Measurements from ENCODE around the gene FALEC. TPM values are rescaled to one million over a fixed set of nuclear protein-coding genes. Genes with fewer than 3 reads are reported as not detected.
A peak's percentile ranks its signal among the peaks of the same experiment; 100 is the strongest.

The FALEC gene
- total and polyA plus RNA-seq, 9 of the 15 experiments (the other 6 are each of a cell fraction or from before 2014, with no cell fraction given): 0.15 to 1.8 (median 0.53) TPM; not detected in 5

DNA sequence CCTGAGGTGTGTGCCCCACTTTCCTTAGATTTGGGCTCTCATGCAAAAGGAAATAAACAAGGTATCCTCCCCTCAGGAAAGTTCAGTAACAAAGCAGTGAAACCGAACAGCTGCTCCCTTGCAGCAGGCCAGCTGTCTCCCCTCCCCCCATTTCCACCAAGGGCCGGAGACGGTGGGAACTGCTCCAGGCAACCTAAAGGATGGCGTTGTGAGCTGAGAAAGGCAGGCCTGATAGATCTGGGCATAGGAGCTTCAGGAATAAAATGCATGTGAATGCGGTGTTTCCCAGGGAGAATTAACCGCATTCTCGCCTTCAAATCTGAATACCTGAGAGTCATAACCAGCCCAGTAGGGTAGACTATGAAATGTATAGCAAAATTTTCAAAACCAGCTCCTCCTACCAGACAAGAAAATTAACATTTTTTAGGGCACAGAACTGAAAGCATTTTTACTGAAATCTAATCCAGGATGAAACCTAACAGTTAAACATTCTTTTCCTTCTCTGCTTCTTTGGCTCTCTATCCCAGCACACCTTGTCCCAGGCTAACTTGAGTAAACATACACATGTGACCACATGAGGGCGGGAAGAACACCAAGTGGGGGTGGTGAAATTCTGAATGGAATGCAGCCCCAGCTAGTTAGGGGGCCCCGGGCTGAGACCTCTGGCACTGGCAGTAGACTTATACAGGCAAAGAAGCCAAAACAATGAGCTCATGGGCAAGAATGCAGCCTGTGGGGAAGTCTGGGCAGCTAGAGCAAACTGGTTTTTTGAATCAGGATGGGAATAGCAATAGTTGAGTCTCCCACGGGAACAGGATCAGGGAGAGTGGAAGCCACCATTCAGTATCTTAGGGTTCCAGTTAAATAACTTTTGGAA is 52.4 kb downstream of the FALEC start:
- ATAC-seq (peak; percentile 47), DNase-seq (ENCODE audit: extremely low read depth in 1 of 4, low spot score in 3 of 4) (peak; percentile 48 to 71 (median 58)), FAIRE-seq (peak; percentile 23)
- ChIA-PET POLR2A (interaction anchor here (0.6 to 5.1 kb wide), 11 partner anchors 9 to 432 kb away, joined by 3 to 38 read pairs (median 4); partner anchors contain the start of genes ENSA and MCL1), CTCF (ENCODE audit: low intra/inter-chr PET ratio) (no interaction called here)
- Histone ChIP-seq H3K9ac (ENCODE audit: insufficient read depth in 1 of 2, low read depth in 2 of 2, low read length in 2 of 2) (peak overlapping the region; percentile 34 to 56; a peak in 3 of 4 replicates), H3K4me2 (ENCODE audit: insufficient read depth, low read length) (peak overlapping the region; percentile 63), H3K4me3 (no peak overlapping the region), H3K4me1 (replicated peaks in 1 of 2; ENCODE audit: control insufficient read depth in 2 of 2, insufficient read depth in 2 of 2, low read length in 2 of 2) (peaks cover 22 to 34% of the 10 kb centered on the region in 2 experiments), H3K79me2 (ENCODE audit: control insufficient read depth, insufficient read depth, low read length) (peaks cover 8% of the 10 kb centered on the region), H4K20me1 (replicated peaks; ENCODE audit: control insufficient read depth, insufficient read depth, low read length) (peaks cover 4% of the 10 kb centered on the region), H3K36me3 (ENCODE audit: control insufficient read depth, insufficient read depth, low read length) (peaks cover 31% of the 10 kb centered on the region), H2AFZ (ENCODE audit: low read depth, low read length) (no peak overlapping the region), H3K27me3 (ENCODE audit: control insufficient read depth in 2 of 2, insufficient read depth in 2 of 2, low read length in 2 of 2) (no peaks in the 10 kb centered on the region), H3K9me3 (replicated peaks; ENCODE audit: control insufficient read depth, insufficient read depth, low read depth, low read length) (no peaks in the 10 kb centered on the region), H3K9me1 (ENCODE audit: control insufficient read depth, insufficient read depth, low read length) (peaks cover 4% of the 10 kb centered on the region), H3K27ac (ENCODE audit: extremely low read depth, low read depth, low read length) (peak overlapping the region; percentile 51)
- no TSS peak for BruUV-seq (replicated peaks)
- 19% methylated on average over 10 of the region's 10 CpGs for WGBS (ENCODE audit: insufficient coverage, low coverage, missing lambda C conversion rate)
- in situ Hi-C loops (cut with MboI): loop anchor here (10.0 kb wide), 1 partner anchor 427 kb away; no protein-coding TSS in a partner anchor
- intact Hi-C loops (cut with micrococcal nuclease): no loop called here
- TF ChIP-seq FOXJ2 (tag; IDR thresholded peaks at IDR 0.05) (0 out of 2 replicates have a peak, but pooled peaks have one; percentile 19), ZBTB5 (IDR thresholded peaks at IDR 0.05) (no peak), ZNF764 (CRISPR knock-in tag; IDR thresholded peaks at IDR 0.05; ENCODE audit: low read depth) (no peak), ZNF592 (IDR thresholded peaks at IDR 0.05) (no peak), NFIC (IDR thresholded peaks at IDR 0.05) (no peak), PTRF (tag; IDR thresholded peaks at IDR 0.05) (no peak), ZNF316 (IDR thresholded peaks at IDR 0.05) (no peak), NFXL1 (CRISPR knock-in tag; IDR thresholded peaks at IDR 0.05) (no peak), ZFP1 (CRISPR knock-in tag; IDR thresholded peaks at IDR 0.05) (no peak), CBFA2T3 (IDR thresholded peaks at IDR 0.05) (no peak; the same call in 1 of the 2 replicates), THAP12 (CRISPR knock-in tag; IDR thresholded peaks at IDR 0.05) (no peak)
- TF ChIP-seq, protein P1, sequence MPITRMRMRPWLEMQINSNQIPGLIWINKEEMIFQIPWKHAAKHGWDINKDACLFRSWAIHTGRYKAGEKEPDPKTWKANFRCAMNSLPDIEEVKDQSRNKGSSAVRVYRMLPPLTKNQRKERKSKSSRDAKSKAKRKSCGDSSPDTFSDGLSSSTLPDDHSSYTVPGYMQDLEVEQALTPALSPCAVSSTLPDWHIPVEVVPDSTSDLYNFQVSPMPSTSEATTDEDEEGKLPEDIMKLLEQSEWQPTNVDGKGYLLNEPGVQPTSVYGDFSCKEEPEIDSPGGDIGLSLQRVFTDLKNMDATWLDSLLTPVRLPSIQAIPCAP (CRISPR knock-in tag; IDR thresholded peaks at IDR 0.05; ENCODE audit: borderline replicate concordance): no peak

All from K562 (cell line).